ENCODE measurements around the gene PBX1.

- TF ChIP-seq CTCF (IDR thresholded peaks at IDR 0.05; ENCODE audit: low read depth, low read length) (no peak), EZH2phosphoT487 (IDR thresholded peaks at IDR 0.05; ENCODE audit: low read depth) (no peak)
Observed at GRCh38 chr1:164608651-164609057, 49.7 kb downstream of the PBX1 start.

Measured in OCI-LY3 (cell line).